NAMALWA (cell line): ENCODE measurements around the gene PTPRN2.

ENCODE experiments used
- DNase-seq: peaks from one replicate; pipeline ENCODE4 v3.0.0-alpha.2; 2015; ENCODE audit warnings: low spot score

The PTPRN2 gene

DNA sequence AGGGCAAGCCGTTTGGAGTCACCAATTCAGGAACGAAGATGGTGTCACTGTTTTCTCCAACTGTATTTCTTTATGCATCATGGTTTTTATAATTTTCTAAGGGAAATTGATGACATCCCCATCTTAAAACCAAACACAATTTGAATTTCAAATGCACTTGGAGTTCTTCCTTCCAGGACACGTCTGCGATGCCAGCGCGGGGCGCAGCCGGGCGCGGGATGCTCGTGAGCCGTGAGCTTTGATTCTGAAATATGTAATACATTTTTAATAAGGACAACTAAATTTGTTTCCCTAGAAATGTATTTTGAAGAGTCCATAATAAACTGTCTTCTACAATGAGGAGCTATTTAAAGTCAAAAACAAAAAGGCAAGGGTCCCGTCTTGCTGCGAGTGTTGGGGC, 758.7 kb downstream of the PTPRN2 start:
- no peak for DNase-seq

DNA sequence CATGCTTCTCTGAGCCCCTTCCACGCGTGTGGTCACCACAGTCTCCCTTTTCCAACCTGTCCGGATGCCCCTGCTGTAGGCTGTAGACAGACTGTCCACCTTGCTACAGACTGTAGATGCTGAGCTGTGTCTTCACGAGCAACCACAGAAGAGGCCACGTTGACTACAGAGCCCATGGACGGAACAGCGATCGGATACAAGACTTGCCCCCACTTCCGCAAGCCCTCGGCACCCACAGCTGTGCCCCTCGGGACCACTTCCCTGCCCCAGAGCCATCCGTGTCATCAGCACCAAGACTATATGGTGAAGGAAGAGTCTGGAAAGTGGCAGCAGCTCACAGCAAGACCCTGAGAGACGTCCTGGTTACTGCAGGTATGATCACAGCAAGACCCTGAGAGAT, 759.4 kb downstream of the PTPRN2 start:
- no peak for DNase-seq

DNA sequence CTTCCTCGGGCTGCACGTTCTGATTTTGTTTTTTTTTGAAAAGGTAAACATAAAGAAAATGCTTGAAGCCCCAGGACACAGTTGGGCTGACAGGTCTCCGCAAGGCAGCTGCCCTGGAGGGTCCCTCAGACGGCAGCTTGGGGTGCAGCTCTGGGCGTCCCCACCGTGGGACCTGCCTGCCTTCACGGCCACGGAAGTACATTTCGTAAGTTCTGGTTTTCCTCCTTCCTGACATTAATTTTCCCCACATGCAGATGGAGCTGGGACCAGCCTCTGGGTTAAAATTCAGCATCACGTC, 759.8 kb downstream of the PTPRN2 start:
- no peak for DNase-seq

DNA sequence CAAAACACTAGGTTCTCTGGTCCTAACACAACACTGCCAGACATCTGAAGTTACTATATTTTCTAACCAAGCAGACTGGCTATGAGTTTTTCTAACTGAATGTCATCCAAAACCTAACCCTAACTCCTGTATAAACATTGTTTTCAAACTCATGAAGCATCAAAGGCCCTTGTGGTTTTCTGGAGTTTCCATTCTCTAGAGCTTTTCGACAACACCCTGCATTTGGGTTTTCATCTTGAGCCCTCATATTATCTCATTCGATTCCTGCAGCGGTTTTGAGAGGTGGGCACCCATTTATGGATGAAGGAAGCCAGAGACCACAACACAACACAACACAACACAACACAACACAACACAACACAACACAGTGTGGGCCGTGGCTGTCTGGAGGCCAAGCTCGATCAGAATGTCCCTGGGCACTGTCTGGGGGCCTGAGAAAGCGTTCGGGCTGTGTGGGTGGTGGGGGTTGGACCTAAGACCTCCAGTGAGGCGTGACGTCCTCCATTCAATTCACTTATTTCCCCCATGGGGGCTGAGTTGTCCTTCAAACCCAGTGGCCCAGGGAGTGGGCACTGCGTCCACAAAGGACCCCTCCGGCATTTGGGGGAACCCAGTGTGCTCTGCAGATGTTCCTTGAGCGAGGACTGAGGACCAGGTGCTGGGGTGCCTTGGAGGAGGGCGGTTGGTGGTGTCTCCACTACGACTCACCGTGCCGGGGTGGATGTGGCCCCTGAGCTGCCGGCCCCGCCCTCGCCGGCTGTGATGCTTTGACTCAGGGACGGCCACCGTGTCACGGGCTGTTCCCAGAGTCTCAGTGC, 760.4 kb downstream of the PTPRN2 start:
- no peak for DNase-seq

DNA sequence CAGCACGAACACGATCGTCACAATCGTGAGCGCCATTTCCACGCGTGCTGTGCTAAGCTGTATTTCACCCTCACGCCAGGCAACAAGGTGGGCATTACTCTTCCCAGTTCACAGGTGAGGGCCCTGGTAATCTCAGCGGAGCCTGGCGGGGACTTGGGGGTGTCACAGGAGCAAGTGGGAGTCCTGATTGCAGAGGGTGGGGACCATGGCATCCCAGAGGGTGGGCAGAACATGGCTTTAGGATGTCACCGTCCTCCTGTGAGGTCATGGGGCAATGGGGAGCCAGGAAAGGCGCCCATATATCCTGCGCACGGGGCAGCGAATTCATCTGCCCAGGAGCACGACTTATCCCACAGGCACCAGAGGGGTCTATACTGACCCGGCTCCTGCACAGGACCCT, 761.1 kb downstream of the PTPRN2 start:
- DNase-seq = no peak

DNA sequence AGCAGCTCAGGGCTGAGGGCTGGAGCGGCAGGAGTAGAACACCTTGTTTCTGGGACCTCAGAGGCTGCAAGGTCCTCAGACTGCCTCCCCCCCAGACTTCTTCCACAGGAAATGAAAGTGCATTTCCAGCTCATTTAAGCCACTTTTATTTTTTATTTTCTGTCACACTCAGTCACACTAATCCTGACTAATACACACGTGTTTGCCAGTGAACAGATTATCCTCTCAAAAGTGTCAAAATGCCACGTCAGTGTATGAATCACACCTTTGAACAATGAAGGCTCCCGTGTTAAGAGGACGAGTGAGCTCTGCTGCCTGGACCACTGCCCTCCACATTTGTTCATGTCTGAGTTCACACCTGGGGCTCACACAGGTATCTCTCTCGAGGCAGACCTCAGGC, 762.3 kb downstream of the PTPRN2 start:
- DNase-seq = no peak

DNA sequence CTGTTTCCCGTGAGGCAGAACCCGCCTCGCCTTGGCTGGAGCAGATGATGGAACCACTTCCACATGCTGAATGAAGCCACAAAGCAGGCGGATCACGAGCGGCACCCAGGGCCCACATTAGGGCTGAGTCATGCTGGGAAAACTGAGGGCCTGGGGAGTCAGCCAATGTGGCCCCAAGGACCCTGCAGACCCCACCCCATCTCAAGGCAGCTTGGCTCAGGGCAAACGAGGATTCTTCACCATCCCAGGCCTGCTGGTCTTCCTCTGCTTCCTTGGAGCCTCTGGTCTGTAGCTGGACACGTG, 762.9 kb downstream of the PTPRN2 start:
- no peak for DNase-seq

DNA sequence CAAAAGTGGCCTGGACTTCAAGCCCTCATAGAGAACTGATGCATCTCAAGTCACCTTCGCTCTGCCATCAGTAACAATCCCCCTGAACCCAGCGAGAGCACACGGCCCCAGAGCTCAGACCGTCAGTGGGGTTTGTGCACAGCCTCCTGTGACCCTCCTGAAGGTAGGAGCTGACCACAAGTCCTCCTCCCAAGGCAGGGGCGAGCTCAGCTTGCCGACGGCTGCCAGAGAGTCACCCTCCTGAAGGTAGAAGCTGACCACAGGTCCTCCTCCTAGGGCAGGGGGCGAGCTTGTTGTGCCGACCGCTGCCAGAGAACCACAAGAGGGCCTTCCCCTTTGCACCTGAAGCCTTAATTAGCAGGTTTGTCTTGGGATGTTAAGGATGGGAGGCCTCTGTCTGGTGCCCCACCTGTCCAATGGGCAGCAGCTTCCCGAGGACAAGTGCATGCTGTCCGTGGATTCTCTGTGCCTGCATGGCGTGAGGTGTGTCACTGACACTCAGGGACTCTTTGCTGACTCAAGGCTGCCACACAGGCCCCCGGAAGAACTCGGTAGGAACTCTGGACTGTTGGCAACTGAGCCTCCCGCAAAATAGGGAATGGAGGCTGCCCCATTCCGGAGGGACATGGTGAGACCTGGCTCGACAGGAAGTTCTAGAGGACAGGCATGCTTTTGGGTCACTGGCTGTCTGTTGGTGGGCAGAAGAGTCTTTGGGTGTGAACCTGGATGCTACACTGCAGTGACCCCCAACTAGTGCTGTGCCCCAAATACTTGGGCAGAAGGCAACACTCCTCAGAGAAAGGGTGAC, 763.4 kb downstream of the PTPRN2 start:
- DNase-seq = no peak

DNA sequence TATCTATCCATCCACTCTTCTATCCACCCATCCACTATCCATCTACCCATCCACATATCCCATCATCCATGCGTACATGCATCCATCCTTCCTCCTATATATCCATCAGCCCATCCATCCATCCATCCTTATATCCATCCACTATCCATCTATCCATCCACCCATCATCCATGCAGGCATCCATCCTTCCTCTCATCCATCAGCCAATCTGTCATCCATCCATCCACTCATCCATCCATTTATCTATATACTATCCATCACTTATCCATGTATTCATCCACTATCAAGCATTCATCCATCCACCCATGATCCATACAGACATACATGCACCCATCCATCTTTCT, 765.0 kb downstream of the PTPRN2 start:
- no peak for DNase-seq

DNA sequence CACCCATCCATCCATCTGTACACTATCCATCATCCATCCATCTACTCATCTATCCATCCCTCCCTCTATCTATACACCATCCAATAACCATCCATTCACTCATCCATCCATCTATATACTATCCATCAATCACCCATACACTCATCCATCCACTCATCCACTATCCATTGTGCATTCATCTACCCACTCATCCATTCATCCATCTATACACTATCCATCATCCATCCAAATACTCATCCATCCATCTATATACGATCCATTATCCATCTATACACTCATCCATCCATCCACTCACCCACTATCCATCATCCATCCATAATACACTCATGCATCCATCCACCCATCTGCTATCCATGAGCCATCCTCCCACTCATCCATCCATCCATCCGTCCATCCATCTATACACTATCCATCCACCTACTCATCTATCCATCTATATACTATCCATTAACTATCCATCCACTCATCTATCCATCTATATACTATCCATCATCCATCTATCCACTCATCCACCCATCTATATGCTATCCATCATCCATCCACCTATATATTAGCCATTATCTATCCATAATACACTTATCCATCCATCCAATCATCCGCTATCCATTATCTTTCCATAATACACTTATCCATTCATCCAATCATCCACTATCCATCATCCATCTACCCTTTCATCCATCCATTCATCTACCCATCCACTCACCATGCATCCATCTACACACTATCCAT, 765.5 kb downstream of the PTPRN2 start:
- DNase-seq = no peak

DNA sequence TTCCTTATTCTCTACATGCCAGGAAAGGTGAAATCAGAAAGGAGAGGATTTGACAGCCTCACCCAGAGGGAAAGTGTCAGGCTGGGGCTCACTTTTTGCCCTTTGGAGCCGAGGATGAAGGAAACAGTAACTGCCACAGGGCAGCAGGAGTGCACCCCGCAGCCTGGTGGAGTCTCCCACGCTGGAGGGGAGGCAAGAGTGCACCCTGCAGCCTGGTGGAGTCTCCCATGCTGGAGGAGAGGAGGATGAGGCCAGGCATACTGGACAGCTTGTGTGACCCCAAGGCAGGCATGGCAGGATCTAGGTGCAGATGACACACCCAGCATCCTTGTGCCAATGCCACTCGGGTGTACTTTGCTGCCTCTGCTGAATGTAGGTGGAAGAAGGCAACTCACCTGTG, 766.8 kb downstream of the PTPRN2 start:
- no peak for DNase-seq

DNA sequence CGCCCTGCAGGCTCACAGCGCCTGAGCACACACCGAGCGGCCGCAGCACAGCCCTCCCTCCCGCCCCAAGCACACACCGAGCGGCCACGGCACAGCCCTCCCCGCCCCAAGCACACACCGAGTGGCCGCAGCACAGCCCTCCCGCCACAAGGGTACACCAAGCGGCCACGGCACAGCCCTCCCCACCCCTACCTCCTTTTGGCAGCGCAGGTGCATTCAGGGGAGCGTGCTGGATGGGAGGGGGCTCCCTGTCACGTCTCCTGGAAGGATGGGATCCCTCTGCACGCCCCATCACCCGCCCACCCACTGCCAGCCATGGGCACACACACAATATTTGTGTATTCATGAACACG, 768.2 kb downstream of the PTPRN2 start:
- DNase-seq = no peak

DNA sequence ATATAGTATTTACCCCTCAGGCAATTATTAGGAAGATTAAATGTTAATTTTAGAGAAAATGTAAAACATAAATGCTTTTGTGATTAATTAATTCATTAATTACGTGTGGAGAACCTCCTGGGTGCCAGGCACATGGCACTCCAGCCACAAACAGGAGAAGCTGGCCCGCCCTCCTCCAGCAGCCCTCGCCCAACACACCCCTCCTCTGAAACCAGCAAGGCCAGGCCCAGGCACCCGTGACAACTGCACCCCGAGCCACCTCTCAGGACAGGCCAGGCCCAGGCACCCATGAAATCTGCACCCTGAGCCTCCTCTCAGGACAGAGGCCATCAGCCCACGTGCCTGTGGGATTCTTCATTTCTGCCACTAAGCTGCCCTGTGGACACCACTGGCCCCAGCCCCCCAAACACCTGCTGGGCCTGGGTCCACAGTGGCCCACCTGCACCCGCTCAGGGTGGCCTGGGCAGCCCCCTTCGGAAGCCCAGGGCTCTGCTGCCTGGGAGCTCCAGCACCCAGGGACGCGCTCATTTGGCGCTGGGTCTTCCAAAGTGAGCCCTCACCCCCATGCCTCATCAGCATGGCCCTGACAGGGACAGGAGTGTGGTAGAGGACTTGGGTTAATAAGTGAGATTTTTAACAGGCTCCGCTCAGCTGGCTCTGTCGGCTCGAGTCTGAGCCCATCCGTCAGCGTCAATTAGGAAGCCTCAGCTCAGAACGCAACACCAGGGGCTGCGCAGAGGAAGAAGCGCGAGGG, 768.7 kb downstream of the PTPRN2 start:
- no peak for DNase-seq

DNA sequence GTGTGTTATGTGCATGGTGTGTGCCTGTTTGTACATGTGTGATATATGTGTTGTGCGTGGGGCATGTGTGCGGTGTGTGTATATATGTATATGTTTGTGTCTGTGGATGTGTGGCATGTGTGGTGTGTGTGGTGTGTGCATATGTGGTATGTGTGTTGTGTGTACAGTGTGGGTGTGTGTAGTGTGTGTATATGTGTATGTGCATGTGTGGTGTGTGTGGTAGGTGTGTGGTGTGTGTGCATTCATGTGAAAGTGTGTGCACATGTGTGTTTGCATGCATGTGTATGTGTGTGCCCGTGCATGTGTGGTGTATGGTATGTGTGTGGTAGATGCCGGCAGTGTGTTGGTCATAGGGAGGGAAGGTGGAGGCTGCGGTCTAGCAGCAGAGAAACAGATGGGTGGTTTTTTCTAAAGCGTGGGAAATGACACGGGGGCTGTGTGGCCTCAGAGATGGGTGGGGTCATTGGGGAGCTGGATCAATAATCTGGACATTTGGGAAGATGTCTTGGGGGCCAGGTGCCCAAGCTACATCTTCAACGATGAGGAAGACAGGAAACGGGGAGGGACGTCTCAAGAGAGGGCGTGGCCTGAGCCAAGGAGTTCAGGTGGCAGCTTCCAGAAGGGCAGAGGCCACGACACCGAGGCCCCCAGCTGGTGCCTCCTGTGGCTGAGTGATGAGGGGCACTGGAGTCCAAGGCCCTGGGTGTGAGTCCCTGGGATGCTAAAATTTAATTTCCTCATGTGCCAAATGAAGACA, 769.5 kb downstream of the PTPRN2 start:
- DNase-seq = no peak

DNA sequence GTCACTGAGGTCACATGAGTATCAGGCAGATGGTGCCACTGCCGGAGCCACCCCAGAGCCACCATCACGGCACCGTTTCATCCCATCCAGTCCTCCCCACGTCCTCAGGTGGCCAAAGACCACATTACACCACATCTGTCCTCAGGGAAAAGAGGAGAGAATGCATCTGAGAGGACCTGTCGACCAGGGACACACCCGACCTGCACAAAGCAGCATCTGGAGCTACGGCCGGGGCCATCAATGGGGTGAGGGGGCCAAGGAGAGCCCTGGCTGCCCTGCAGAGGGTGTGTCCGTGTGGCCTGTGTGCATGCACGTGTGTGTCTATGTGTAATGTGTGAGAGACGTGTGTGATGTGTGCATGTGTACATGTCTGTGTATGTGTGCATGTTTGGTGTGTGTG, 770.2 kb downstream of the PTPRN2 start:
- DNase-seq = no peak

DNA sequence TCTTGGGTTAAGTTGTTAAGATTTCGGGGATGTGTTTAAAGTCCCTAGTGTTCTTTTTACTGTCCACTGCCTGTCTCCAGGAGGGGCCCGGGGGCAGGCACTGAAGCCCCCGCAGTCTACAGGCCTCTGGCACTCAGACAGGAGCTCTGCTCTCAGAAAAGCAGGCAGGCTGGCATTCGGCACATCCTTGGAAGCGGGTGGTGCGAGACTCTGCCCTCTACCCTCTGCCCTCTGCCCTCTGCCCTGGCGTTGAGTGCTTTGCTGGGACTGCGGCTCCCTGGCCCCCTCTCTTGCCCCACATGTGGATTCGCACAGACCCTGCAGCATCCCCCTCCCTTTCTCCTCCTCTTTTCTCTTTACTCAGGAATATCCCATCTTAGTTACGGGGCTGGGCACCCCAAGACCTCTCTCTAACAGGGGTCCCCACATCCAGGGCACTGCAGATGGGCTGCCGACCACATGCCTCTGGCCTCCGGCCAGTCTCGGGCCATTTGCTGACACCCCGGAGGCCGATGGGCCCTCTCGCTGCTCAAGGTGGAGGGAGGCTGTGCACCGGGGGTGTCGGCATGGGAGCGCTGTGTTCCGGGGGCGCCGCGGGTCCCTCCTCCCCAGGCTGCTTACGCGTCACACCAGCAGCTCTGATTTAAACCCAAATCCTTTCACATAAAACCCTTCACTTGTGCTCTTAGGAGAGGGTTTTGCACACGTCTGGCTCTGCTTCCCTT, 770.9 kb downstream of the PTPRN2 start:
- DNase-seq = no peak

DNA sequence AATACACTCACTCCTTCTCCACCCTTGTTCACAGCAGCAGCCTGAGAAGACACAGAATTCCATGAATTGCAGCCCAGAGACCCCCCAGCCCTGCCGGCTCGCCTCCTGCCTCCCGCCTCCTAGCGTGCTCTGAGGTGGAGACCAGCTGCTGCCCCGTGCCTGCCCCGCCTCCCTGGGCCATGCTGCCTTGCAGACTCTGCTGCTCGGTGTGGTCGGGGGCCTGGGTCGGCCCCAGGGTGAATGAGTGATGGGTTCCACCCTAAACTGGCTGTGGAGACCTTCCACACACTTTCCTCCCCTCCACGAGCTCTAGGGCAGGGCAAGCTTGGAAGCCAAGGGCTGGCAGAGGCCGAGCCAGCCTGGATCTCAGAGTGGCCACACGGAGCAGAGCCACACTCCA, 771.5 kb downstream of the PTPRN2 start:
- DNase-seq = no peak

DNA sequence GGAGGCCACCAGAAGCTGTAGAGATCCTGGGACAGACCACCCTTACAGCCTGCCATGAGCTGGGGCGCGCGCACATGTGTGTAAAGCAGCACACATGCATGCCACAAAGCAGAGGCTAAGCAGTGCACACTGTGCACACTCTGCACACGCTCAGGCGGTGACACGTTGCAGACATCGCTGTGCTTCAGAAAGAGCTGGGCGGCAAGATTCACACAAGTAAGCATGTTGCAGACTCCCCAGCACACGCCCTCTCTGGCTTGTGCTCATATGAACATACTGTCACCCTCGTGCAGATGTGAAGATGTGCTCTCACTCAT, 772.0 kb downstream of the PTPRN2 start:
- DNase-seq = no peak

DNA sequence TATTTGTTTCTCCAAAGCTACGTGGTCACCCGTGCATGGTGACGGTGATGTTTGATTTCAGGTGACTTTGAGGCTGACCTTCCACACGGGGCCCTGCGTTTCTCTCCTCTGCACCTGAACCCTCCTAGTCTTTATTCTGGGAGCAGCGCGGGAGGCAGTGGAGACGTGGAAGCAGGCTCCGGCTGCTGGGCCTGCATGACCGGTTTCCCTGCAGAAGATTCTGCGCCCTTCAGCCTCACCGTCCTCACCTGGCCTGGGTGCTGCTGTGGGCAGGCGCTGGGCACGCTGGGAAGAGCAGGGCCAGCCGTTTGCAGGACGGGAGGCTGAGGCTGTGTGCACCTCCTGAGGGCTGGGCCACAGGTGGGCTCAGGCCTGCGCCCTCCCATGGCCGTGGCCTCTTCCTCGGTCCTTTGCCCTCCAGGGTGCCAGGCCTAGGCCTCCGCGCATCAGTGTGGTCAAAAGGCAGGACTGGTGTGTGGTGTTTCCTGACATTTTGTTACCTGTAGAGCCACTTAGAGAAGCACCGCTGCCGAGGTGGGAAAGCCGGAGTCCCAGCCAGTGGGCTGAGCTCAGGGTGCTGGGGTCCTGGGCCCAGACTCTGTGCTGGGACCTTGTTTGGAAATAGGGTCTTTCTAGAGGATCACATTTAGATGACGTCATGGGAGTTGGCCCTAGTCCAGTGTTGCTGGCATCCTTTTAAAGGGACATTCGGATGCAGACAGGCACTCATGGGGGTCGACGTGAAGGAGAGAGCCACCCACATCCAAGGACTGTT, 772.5 kb downstream of the PTPRN2 start:
- no peak for DNase-seq

DNA sequence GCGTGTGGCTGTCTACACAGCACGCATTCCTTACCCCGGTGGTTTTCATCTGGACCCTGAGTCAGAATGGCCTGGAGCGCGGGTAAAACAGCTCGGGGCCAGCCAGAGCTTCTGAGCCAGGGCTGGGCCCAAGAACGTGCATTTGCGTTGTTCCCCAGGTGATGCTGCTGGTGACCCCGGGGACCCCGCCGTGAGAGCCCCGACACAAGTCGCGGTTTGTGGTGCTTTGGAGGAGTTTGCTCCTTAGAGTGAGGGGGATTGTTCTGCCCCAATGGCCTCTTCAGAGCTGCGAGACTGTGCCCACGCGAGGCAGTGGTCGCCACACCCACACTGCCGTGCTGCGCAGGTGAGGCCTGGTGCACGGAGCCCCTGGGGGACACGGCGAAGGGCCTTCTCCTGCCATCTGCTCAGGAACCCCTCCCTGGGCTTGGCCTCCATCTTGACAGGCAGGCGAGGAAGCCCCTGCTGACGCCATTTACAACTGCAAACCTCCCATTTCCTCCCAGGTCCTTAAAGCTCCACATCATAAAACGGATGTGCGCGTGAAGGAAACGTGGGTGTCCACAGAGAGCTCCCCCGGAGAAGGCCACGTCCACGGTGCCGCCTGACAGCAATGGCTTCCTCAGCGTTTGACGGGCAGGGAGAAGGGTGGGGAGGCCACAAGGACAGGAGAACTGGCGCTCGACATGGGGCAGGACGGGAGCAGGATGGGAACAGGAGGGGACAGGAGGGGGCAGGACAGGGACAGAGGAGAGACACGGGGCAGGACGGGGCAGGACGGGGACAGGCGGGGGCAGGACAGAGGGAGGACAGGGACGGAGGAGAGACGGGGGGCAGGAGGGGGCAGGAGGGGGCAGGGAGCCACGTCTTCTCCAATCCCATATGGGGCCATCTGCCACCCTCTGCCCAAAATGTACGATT, 773.6 kb downstream of the PTPRN2 start:
- no peak for DNase-seq
